ENCODE measurements around the gene LSS. TPM values are rescaled to one million over a fixed set of nuclear protein-coding genes. Genes with fewer than 3 reads are reported as not detected.
A peak's percentile ranks its signal among the peaks of the same experiment; 100 is the strongest.
"Not testable (repeated sequence)": the region's sequence is repeated elsewhere in the genome, so short reads cannot be mapped to it uniquely, and the experiment has no call there.

The LSS gene
- total and polyA plus RNA-seq, 2 donors from 2014 or later: 15.8 to 24.6 TPM

DNA sequence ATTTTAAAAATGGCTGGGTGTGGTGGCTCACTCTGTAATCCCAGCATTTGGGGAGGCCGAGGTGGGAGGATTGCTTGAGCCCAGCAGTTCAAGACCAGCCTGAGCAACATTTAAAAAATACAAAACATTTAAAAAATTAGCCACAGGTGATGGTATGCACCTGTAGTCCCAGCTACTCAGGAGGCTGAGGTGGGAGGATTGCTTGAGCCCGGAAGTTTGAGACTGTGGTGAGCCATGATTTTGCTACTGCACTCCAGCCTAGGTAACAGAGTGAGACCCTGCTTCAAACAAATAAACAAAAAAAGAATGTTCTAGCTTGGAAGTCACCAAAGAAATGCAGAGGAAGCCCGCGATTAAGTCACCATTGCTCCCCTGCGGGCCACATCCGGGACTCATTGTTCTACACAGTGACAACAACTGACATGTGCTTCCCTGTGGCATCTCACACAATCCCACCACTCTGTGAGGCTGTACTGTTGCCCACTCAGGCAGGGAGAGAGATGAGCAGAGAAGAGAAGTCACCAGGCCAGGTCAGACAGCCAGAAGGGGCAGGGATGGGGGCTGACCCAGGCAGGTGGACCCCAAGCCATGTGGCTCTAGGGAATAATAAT is 25.9 kb downstream of the LSS start:
- Histone ChIP-seq H3K27me3 (ENCODE audit: control insufficient read depth, insufficient read depth, low read length) (no peaks in the 10 kb centered on the region), H3K4me3 (ENCODE audit: low read length in 3 of 3) (no peak overlapping the region), H3K27ac (ENCODE audit: low read depth in 2 of 2, low read length in 2 of 2) (no peak overlapping the region), H3K9ac (ENCODE audit: low read length in 3 of 3) (no peak overlapping the region), H3K36me3 (ENCODE audit: control insufficient read depth in 2 of 3, insufficient read depth in 3 of 3, low read length in 3 of 3) (peaks cover 5 to 19% (median 7%) of the 10 kb centered on the region in 3 donors), H3K9me3 (ENCODE audit: control insufficient read depth in 2 of 3, insufficient read depth in 1 of 3, low read length in 3 of 3) (no peaks in the 10 kb centered on the region), H3K4me1 (ENCODE audit: control insufficient read depth in 2 of 3, insufficient read depth in 2 of 3, low read depth in 1 of 3, low read length in 3 of 3) (no peaks in the 10 kb centered on the region)
- intact Hi-C loops (cut with DNase I): no loop called here
- TF ChIP-seq, protein P1, sequence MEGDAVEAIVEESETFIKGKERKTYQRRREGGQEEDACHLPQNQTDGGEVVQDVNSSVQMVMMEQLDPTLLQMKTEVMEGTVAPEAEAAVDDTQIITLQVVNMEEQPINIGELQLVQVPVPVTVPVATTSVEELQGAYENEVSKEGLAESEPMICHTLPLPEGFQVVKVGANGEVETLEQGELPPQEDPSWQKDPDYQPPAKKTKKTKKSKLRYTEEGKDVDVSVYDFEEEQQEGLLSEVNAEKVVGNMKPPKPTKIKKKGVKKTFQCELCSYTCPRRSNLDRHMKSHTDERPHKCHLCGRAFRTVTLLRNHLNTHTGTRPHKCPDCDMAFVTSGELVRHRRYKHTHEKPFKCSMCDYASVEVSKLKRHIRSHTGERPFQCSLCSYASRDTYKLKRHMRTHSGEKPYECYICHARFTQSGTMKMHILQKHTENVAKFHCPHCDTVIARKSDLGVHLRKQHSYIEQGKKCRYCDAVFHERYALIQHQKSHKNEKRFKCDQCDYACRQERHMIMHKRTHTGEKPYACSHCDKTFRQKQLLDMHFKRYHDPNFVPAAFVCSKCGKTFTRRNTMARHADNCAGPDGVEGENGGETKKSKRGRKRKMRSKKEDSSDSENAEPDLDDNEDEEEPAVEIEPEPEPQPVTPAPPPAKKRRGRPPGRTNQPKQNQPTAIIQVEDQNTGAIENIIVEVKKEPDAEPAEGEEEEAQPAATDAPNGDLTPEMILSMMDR (IDR thresholded peaks at IDR 0.05; ENCODE audit: borderline replicate concordance, extremely low read depth, insufficient read depth): no peak
- no peak for FAIRE-seq
- DNase-seq: peak in 1 of 5 donors; percentile 15

GRCh38 chr21:46200877-46201803 is 27.4 kb downstream of the LSS start:
- H3K27ac ChIP-seq (ENCODE audit: low read depth in 2 of 2, low read length in 2 of 2); H3K4me1 ChIP-seq (ENCODE audit: control insufficient read depth in 2 of 3, insufficient read depth in 2 of 3, low read depth in 1 of 3, low read length in 3 of 3); intact Hi-C loops (cut with DNase I); H3K9ac ChIP-seq (ENCODE audit: low read length in 3 of 3); FAIRE-seq; H3K27me3 ChIP-seq (ENCODE audit: control insufficient read depth, insufficient read depth, low read length); H3K9me3 ChIP-seq (ENCODE audit: control insufficient read depth in 2 of 3, insufficient read depth in 1 of 3, low read length in 3 of 3); H3K4me3 ChIP-seq (ENCODE audit: low read length in 3 of 3): not testable (repeated sequence)
- peaks cover 5 to 24% (median 7%) of the 10 kb centered on the region in 3 donors for H3K36me3 ChIP-seq (ENCODE audit: control insufficient read depth in 2 of 3, insufficient read depth in 3 of 3, low read length in 3 of 3)
- DNase-seq: peak in 1 of 5 donors; percentile 1

DNA sequence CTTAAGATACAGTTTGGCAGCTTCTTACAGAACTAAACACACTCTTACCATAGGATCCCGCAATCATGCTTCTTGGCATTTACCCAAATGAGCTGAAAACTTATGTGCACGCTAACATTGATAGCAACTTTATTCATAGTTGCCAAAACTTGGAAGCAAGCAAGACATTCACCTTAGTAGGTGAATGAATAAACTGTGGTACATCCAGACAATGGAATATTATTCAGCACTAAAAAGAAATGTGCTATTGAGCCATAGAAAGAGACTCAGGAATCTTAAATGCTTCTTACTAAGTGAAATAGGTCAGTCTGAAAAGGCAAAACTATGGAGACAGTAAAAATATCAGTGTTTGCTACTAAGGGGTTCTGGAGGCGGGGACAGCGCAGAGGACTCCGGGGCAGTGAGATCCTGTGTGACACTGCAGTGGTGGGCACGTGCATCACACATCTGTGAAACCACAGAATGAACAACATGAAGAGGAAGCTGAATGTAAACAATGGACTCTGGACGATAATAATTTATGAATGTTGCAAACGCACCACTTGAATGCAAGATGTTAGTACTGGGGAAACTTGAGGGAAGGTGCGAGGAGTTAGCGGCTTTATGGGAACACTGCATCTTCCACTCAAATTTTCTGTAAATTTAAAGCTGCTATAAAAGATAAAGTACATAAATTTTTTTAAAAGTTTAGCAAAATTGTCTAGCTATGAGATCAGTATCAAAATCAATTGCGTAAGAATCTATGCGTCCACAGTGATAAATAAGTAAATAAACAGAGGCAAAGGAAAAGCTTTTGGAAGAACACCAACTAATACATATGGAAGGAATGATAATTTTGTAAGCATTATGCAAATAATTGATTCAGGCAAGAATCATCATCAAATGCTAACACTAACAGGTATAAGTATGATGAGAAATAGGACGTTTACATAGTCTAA is 28.9 kb downstream of the LSS start:
- H3K27ac ChIP-seq (ENCODE audit: low read depth in 2 of 2, low read length in 2 of 2): no peak overlapping the region
- no peak overlapping the region for H3K4me3 ChIP-seq (ENCODE audit: low read length in 3 of 3)
- intact Hi-C loops (cut with DNase I): no loop called here
- H3K27me3 ChIP-seq (ENCODE audit: control insufficient read depth, insufficient read depth, low read length): no peaks in the 10 kb centered on the region
- no peak overlapping the region for H3K9ac ChIP-seq (ENCODE audit: low read length in 3 of 3)
- no peak for FAIRE-seq
- TF ChIP-seq, protein P1 (IDR thresholded peaks at IDR 0.05; ENCODE audit: borderline replicate concordance, extremely low read depth, insufficient read depth): no peak
- no peaks in the 10 kb centered on the region for H3K4me1 ChIP-seq (ENCODE audit: control insufficient read depth in 2 of 3, insufficient read depth in 2 of 3, low read depth in 1 of 3, low read length in 3 of 3)
- no peaks in the 10 kb centered on the region for H3K9me3 ChIP-seq (ENCODE audit: control insufficient read depth in 2 of 3, insufficient read depth in 1 of 3, low read length in 3 of 3)
- H3K36me3 ChIP-seq (ENCODE audit: control insufficient read depth in 2 of 3, insufficient read depth in 3 of 3, low read length in 3 of 3): peaks cover 5 to 23% (median 14%) of the 10 kb centered on the region in 3 donors
- DNase-seq: peak in 2 of 5 donors; percentile 2 to 16

All from kidney (tissue), 14 donors.